NK-92 treated with Interleukin-12 subunit alpha and Interleukin-12 subunit beta, amount 100 ng/mL, for 24 hours (cell line): ENCODE data around the gene KDM4C.

Source experiments
- DNase-seq: peaks from one replicate; lab custom pipeline; 2025; lab: John Stamatoyannopoulos, UW

KDM4C gene

DNA sequence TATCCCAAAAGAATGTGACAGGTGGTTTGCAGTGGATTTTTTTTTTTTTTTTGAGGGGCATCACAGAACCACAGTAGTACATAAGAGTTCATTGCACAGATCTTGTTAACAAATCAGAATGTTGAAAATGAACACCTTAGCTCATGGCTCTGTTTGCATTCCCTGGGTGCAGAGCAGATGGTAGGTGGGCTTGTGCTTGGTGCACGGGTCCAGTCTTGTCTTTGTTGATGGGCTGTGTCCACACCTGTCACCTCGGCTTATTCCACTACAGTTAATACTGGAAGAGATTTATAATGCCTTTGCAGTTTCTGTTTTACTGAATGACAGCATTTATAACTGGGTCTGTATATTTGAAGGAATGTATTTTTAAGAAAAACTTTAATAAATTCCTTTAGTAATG is 146.6 kb downstream of the KDM4C start:
- no peak for DNase-seq

GRCh38 chr9:6905850-6906375 is 148.1 kb downstream of the KDM4C start:
- no peak for DNase-seq

- DNase-seq, result no peak
These were observed 150.1 kb downstream of the KDM4C start for GRCh38 chr9:6907772-6908381.

GRCh38 chr9:6909181-6909580 is 151.4 kb downstream of the KDM4C start:
- DNase-seq, result no peak

DNA sequence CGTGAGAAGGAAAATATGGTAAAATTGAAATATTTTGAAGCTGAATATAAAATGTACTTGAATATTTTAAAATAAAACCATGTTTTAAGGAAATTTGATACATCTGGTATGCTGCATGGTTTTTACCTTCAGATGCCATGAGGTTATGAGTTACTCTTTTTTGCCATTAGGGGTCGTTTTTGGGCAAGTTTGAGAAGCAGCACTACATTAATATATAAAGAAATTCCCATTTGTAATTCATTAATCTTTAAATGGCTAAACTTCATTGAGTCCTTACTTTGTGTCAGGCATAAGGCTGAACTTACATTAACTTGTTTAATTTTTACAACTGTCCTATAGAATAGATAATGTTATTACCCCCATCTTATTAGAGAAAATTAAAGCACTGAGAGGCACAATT is 152.3 kb downstream of the KDM4C start:
- DNase-seq, result no peak

DNA sequence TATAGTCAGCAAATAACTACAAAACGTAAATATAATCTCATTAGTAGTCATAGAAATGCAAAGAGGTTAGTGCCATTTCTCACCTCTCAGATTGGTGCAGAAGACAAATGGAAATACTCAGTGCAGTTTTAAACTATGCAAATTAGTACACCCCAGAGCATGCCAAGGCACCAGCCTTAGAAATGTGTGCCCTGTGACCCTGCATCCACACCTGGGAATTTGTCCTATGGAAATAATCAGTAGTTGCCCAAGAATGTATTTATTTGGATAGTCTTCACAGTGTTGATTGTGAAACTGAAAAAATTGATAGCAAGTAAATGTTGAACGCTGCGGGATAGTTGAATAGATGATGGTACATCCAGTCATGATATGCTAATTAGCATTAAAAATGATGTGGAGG is 152.7 kb downstream of the KDM4C start:
- no peak for DNase-seq

GRCh38 chr9:6911901-6912638 is 154.3 kb downstream of the KDM4C start:
- DNase-seq, result no peak

GRCh38 chr9:6915635-6916034 is 157.9 kb downstream of the KDM4C start:
- DNase-seq, result no peak

- no peak for DNase-seq
These were observed 159.4 kb downstream of the KDM4C start for GRCh38 chr9:6917162-6917561.

DNA sequence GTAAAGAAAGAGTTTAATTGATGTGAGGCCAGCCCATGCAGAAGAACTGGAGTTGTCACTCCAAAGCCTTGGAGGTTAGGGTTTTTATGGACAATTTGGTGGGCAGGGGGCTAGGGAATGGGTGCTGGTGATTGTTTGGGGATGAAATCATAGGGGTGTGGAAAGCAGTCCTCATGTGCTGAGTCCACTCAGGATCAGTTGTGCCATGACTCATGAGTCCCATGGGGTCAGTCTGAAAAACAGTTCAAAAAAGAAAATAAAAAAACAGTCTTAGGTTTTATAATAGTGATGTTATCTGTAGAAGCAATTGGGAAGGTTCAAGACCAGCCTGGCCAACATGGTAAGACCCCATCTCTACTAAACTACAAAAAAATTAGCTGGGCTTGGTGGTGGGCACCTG is 162.3 kb downstream of the KDM4C start:
- no peak for DNase-seq

DNA sequence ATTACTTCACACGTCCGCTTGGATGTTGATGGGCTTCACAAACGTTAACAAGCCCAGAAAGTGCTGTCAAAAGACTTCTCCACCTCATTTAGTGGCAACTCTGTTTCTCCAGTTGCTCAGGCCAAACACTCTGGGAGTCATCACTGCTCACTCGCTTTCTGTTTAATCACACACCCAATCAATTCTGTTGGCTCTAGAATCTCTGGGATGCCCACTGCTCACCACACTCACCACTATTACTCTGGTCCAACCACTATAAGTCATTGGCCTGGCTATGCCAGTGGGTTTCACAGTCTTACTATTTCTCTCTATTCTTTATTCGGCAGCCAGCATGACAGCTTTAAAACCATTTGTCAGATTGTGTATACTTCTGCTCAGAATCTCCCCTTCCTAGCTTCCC is 163.5 kb downstream of the KDM4C start:
- no peak for DNase-seq

DNA sequence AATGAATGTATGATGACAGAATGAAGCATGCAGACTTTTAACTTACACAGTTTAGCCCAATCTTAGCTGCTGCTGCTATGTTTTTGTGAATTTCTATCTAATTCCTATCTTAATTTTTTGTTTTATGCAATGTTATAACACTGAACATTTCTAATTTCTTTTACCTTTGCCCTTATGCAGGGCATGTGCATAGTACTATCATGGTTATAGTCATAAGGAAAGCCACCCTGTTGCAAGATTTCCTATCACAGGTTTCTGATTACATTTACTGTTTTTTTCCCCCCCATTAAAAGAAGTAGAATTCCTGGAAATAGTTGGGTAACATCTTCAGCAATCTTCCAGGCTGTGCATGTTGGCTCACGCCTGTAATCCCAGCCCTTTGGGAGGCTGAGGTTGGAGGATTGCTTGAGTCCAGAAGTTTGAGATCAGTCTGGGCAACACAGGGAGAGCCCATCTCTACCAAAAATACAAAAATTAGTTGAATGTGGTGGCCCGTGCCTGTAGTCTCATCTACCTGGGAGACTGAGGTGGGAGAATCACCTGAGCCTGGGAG is 164.4 kb downstream of the KDM4C start:
- no peak for DNase-seq

DNA sequence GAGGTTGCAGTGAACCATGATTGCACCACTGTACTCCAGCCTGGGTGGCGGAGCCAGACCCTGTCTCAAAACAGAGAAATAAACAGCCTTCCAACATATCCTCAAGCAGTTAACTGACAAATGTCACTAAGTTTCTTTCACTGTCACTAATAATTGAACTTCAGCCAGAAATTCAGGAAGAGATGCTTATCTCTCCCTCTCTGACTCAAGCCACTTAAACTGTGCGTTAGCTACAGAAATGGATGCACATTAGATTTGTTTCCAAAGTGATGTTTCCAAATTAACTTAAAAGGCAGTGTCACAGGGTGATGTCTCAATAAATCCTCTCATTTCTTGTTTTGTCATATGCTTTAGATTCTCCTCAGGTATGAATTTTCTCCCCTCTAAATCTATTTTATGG is 164.9 kb downstream of the KDM4C start:
- no peak for DNase-seq

DNA sequence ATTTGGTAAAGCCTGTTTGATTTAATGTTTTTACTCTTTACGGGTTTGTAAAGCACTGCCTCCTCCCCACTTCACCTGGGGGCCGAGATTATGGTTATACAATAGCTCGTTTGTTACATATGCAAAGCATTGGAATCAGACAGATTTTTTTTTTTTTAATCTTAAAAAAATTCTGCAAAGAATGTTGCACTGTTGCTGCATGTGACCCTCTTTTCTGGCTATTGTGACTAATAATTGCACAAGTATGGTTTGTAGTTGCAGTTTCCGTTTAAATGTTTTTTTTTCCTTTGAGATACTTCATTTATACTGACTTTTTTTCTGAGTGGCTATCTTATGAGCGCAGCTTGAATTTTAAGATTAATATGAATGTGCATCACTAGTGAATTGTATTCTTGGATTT is 165.3 kb downstream of the KDM4C start:
- DNase-seq, result no peak

DNA sequence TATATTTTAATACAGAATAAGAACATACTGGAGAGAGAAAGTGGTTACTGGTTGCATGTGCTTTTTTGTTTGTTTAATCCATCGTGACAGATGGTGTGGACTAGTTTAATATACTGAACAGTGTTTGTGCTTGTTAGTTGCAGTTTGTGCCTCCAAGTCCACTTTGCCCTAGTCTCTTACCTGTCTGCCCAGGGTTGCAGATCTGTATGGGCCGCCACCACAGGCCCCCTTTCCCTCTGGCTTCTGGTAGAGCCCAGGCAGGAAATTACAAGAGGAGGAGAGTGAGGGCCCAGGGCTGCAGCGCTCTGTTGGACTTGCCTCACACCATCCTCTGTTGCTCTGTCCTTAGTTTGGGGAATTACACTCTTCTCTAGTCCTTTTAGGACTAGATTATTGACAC is 166.4 kb downstream of the KDM4C start:
- no peak for DNase-seq

DNA sequence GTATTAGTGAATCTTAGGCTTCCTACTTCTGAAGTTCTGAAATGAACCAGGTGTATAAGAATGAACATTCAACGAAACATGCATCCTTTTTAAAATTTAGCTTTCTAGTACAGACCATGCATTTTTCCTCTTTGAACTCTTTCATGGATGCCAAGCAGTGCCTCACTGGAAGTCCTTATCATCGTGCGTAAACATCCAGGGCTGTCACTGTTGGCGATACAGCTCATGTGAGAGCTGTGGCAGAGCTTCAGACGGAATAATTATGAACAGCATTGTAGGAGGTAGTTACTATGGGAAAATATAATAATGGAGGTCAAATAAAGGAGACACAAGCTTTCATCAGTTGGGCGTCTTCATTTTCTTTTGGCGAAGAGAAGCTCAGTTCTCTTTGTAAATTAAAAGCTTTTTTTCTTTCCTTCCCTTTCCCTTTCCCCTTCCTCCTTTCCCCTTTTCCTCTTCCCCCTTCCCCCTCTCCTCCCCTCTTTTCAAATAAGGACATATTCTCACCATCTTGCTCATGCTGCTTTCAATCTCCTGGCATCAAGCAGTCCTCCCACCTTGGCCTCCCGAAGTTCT is 167.3 kb downstream of the KDM4C start:
- no peak for DNase-seq

GRCh38 chr9:6925836-6926235 is 168.1 kb downstream of the KDM4C start:
- no peak for DNase-seq

DNA sequence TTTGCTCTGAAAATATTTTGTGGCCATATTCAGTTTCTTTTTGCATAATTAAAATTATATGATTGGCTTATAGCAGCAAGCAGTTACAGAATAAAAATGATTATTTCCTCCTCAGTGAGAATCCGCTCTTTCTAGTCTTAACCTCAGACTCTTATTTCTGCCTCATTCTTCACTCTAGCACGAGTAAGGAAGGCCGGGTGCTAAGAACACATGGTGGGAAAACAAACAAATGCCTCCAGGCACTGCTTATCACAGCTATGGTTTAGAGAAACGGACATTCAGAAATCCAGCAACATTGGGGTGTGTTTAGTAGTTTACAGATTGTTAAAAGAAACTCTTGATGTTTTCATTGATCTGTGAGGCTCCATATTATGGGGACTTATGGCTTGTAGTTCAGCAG is 168.7 kb downstream of the KDM4C start:
- DNase-seq, result no peak

- DNase-seq, result no peak
These were observed 170.1 kb downstream of the KDM4C start for GRCh38 chr9:6927838-6928237.

- DNase-seq, result no peak
These were observed 171.1 kb downstream of the KDM4C start for GRCh38 chr9:6928863-6929262.

DNA sequence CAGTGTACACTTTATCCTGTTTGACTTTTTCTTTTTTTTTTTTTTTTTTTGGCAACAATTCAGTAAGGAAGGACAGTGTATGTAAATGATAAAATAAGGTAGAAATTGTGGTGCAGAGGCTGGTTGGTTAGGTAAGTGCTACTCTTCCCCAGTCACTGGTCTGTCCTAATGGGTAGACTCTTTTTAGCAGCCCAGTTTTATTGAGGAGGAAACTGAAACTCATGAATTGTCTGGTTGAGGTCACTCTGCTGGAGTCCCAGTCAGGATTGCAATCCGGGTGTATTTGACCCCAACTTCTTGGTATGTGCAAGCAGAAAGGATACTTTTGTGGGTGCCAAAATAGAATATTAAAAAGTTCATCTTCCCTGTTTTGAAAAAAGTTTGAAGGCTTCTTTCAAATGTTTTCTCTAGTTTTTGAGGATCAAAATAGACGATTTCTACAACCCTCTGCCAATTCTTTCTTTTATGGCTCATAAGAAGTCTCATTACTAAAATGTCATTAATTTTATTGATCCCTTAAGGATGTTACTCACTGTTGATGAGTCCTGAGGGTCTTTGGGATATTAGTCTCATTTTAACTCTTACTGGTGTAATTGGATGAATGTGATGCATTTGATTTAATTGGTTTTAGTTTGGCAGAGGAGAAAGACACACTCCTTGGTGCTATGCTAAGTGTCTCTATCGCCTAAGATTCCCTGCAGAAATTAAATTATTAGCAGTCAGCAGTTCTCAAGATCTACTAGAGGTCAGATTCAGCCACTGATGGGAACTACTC is 171.9 kb downstream of the KDM4C start:
- no peak for DNase-seq

- no peak for DNase-seq
These were observed 173.1 kb downstream of the KDM4C start for GRCh38 chr9:6930827-6931226.
